ENCODE measurements around the gene SCAANT1.

Gene SCAANT1

GRCh38 chr3:63945558-63946096 lies 33.4 kb upstream of the SCAANT1 start:
- no peak overlapping the region for H3K27ac ChIP-seq
- no peak for TF ChIP-seq CTCF (conservative IDR thresholded peaks at IDR 0.05)

DNA sequence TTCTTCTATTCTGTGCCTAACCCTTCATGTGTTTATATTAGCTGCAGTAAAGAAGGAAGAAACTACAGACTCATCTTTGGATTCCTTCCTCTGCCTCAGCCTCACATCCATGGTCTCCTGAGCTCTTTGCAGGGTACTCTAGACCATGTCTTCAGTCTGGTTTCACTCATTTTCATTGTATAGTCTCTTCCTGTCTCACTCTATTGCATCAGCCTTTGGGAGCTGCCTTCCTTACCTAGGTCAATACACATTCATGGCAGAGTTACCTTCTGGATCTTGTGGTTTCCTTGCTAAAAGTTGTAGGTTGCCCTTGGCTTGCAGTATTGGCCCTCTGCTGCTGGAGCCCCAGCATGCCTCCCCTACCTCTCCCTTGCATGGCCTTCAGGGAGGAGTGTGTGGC lies 31.5 kb upstream of the SCAANT1 start:
- no peak overlapping the region for H3K27ac ChIP-seq
- TF ChIP-seq CTCF (conservative IDR thresholded peaks at IDR 0.05), result no peak

- H3K27ac ChIP-seq, result no peak overlapping the region
- no peak for TF ChIP-seq CTCF (conservative IDR thresholded peaks at IDR 0.05)
Measured at GRCh38 chr3:63942528-63942927, 30.3 kb upstream of the SCAANT1 start.

GRCh38 chr3:63940389-63940757 lies 28.2 kb upstream of the SCAANT1 start:
- no peak for TF ChIP-seq CTCF (conservative IDR thresholded peaks at IDR 0.05)
- no peak overlapping the region for H3K27ac ChIP-seq

- TF ChIP-seq CTCF (conservative IDR thresholded peaks at IDR 0.05), result no peak
- H3K27ac ChIP-seq, result peak overlapping the region; percentile 70
Measured at GRCh38 chr3:63937661-63938651, 25.8 kb upstream of the SCAANT1 start.

- TF ChIP-seq CTCF (conservative IDR thresholded peaks at IDR 0.05), result no peak
- H3K27ac ChIP-seq, result peak overlapping the region; percentile 70
Measured at GRCh38 chr3:63936925-63937324, 24.7 kb upstream of the SCAANT1 start.

DNA sequence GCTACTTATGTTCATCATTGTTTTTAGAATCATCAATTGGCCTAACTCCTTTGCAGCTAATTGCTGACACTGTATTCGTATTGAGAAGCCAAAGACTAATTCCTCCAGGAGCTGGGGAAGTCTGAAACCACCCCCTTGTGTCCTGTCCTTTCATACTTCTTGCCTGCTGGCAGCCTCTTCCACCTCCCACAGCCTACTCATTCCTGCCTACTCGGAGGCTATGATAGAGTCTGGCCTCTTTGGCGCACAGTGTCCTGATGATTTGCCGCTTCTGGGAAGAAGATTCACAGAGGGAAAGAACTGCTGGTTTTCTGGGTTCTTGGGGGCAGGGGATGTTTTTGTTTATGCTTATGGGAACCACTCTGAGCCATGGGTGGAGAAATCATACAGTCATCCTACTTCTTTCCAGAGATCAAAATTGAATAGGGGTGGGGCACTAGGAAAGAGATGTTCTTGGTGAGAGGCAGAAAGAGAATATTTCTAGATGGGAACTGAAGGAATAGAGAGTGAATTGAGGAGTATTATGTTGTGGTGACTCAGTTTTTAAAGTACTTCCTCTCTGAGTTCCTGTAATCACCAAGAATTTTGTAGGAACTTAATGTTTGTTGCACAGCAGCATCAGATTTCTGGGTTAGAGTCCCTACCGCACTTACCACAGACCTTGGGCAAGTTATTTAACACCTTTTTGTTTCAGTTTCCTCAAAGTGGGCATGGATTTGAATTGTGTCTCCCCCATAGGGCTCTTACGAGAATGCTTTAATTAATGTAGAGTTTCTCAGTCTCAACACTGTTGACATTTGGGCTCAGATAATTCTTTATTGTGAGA lies 22.1 kb upstream of the SCAANT1 start:
- peak overlapping the region; percentile 62 for H3K27ac ChIP-seq
- no peak for TF ChIP-seq CTCF (conservative IDR thresholded peaks at IDR 0.05)
